MCF 10A (cell line): Measurements from ENCODE around the gene BICD1. TPM values are rescaled to one million over a fixed set of nuclear protein-coding genes. Genes with fewer than 3 reads are reported as not detected.

Experiments used
- BruUV-seq: library from RNA; stranded (reverse); fragments of 400-500 nt; replicated peaks from 2 replicates; lab custom pipeline; 2021; lab: Mats Ljungman, UMichigan
- CTCF ChIA-PET: fragments of 300-600 bp; sonication (Branson Sonifier 250); formaldehyde crosslinking; extraction: SDS; loops from one replicate; lab custom pipeline; 2021; ENCODE audit warnings: antibody characterized with exemption, inconsistent platforms; lab: Yijun Ruan, JAX
- POLR2A ChIA-PET: fragments of 300-600, 350-650 bp; sonication (Branson Sonifier 250); formaldehyde crosslinking; extraction: SDS; loops from one replicate; lab custom pipeline; 2020; ENCODE audit warnings: antibody characterized with exemption, inconsistent platforms; lab: Yijun Ruan, JAX
- DNase-seq: peaks from one replicate; pipeline ENCODE4 v3.0.0-alpha.2; 2018; ENCODE audit not compliant: unreplicated experiment
- H3K27ac Mint-ChIP-seq: one replicate; pipeline ENCODE4 v1.8.0; 2022; ENCODE audit warnings: mild to moderate bottlenecking, low read depth, mixed read lengths; ENCODE audit not compliant: unreplicated experiment
- H3K27me3 Mint-ChIP-seq: one replicate; pipeline ENCODE4 v1.8.0; 2022; ENCODE audit warnings: mixed read lengths; ENCODE audit not compliant: insufficient read depth, unreplicated experiment
- H3K36me3 Mint-ChIP-seq: one replicate; pipeline ENCODE4 v1.8.0; 2022; ENCODE audit warnings: mild to moderate bottlenecking, moderate library complexity, mixed read lengths; ENCODE audit not compliant: insufficient read depth, unreplicated experiment
- H3K4me1 Mint-ChIP-seq: one replicate; pipeline ENCODE4 v1.8.0; 2022; ENCODE audit warnings: mixed read lengths; ENCODE audit not compliant: insufficient read depth, unreplicated experiment
- H3K4me3 Mint-ChIP-seq: one replicate; pipeline ENCODE4 v1.8.0; 2022; ENCODE audit warnings: mild to moderate bottlenecking, moderate library complexity, mixed read lengths; ENCODE audit not compliant: unreplicated experiment
- H3K9me3 Mint-ChIP-seq: one replicate; pipeline ENCODE4 v1.8.0; 2022; ENCODE audit warnings: mixed read lengths; ENCODE audit not compliant: unreplicated experiment
- intact Hi-C: fragments of 100-400 bp; cut with micrococcal nuclease; formaldehyde crosslinking; loops from 2 replicates; pipeline ENCODE4 v1.14.1; 2022
- total RNA-seq: library from RNA; stranded (reverse); gene quantifications from 2 replicates; pipeline ENCODE4 v1.2.3, GENCODE V29; 2022
- TF ChIP-seq, protein P1 (sequence below): fragments of 200-600 bp; IDR thresholded peaks from one replicate; pipeline ENCODE4 v1.8.0; 2022; ENCODE audit warnings: antibody characterized with exemption, mild to moderate bottlenecking; ENCODE audit not compliant: unreplicated experiment

The BICD1 gene
- total RNA-seq, 1 experiment from 2014 or later, result 49.3 TPM

DNA sequence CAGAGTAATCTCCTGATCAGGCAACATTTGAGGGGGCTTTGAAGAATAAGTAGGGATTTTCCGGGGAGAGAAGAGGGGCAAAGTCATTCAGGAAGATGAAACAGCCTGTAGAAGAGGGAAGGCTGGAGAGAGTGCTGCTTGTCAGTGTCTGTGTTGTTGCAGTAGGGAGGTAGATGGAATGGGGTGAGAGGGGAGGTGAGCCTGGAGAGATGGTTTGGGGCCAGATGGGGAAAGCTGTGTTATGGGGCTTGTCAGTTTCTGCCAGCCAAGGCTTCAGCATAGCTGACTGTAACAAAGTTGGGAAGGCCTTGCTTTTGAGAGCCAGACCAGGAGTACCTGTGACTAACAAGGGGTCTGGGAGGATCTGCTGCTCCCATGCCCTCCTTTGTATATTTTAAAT, 18.0 kb downstream of the BICD1 start:
- TF ChIP-seq, protein P1, sequence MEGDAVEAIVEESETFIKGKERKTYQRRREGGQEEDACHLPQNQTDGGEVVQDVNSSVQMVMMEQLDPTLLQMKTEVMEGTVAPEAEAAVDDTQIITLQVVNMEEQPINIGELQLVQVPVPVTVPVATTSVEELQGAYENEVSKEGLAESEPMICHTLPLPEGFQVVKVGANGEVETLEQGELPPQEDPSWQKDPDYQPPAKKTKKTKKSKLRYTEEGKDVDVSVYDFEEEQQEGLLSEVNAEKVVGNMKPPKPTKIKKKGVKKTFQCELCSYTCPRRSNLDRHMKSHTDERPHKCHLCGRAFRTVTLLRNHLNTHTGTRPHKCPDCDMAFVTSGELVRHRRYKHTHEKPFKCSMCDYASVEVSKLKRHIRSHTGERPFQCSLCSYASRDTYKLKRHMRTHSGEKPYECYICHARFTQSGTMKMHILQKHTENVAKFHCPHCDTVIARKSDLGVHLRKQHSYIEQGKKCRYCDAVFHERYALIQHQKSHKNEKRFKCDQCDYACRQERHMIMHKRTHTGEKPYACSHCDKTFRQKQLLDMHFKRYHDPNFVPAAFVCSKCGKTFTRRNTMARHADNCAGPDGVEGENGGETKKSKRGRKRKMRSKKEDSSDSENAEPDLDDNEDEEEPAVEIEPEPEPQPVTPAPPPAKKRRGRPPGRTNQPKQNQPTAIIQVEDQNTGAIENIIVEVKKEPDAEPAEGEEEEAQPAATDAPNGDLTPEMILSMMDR, result no peak
- H3K4me1 Mint-ChIP-seq, result peaks cover 11% of the 10 kb centered on the region
- intact Hi-C loops, result no loop called here
- no peak overlapping the region for H3K4me3 Mint-ChIP-seq
- no peak for DNase-seq
- no peak overlapping the region for H3K27ac Mint-ChIP-seq
- no peaks in the 10 kb centered on the region for H3K27me3 Mint-ChIP-seq
- CTCF ChIA-PET, result interaction anchor here (0.6 kb wide), 1 partner anchor 521 kb away, joined by 3 read pairs; no protein-coding TSS in a partner anchor
- no peaks in the 10 kb centered on the region for H3K9me3 Mint-ChIP-seq
- POLR2A ChIA-PET, result interaction anchor here (1.2 kb wide), 2 partner anchors 7 to 9 kb away, joined by 4 to 5 read pairs; no protein-coding TSS in a partner anchor
- BruUV-seq, result no TSS peak
- H3K36me3 Mint-ChIP-seq, result peaks cover 6% of the 10 kb centered on the region

DNA sequence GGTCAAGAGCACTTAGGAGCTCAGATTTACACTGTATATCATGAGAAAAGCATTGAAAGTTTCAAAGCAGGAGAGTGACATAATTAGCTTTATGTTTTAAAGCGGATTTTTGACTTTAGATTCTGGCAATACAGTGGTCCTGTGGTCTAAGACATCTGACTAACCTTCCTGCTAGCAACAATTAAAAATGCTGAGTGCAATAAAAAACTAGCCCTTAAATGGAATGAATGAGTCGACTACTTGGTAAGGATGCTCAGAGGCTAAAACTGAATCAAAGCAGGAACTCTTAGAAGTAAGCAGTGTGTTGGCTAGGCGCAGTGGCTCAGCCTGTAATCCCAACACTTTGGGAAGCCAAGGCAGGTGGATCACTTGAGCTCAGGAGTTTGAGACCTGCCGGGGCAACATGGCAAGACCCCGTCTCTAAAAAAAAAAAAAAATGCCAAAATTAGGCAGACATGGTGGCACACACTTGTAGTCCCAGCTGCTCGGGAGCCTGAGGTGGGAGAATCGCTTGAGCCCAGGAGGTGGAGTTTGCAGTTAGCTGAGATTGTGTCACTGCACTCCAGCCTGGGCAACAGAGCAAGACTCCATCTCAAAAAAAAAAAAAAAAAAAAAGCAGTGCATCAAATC, 18.9 kb downstream of the BICD1 start:
- no peak for DNase-seq
- Mint-ChIP-seq H3K4me1 (peaks cover 11% of the 10 kb centered on the region), H3K4me3 (no peak overlapping the region), H3K27ac (no peak overlapping the region), H3K36me3 (peaks cover 6% of the 10 kb centered on the region), H3K9me3 (no peaks in the 10 kb centered on the region), H3K27me3 (no peaks in the 10 kb centered on the region)
- BruUV-seq, result no TSS peak
- POLR2A ChIA-PET, result interaction anchor here (1.2 kb wide), 2 partner anchors 8 to 10 kb away, joined by 4 to 5 read pairs; no protein-coding TSS in a partner anchor
- TF ChIP-seq, protein P1, result no peak
- CTCF ChIA-PET, result interaction anchor here (0.6 kb wide), 1 partner anchor 73 kb away, joined by 3 read pairs; no protein-coding TSS in a partner anchor
- intact Hi-C loops, result no loop called here

DNA sequence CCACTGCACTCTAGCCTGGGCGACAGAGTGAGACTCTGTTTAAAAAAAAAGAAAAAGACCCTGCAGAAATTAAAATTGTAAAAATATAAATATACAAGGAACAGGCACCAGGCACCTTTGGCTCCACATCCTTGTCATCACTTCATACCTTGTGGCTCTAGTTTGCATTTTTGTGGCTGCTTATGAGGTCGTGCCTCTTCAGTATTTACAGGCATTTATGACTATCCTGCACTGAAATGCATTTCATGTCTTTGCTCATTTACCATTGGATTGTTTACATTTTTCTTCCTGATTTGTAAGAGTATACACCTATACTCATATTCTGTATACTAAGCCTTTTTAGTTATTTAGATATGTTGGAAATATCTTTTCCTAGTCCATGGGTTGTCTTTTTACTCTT, 20.1 kb downstream of the BICD1 start:
- TF ChIP-seq, protein P1, result no peak
- H3K27ac Mint-ChIP-seq, result no peak overlapping the region
- peaks cover 11% of the 10 kb centered on the region for H3K36me3 Mint-ChIP-seq
- no peak overlapping the region for H3K4me3 Mint-ChIP-seq
- no peaks in the 10 kb centered on the region for H3K9me3 Mint-ChIP-seq
- intact Hi-C loops, result no loop called here
- ChIA-PET CTCF (no interaction called here), POLR2A (no interaction called here)
- H3K4me1 Mint-ChIP-seq, result peaks cover 11% of the 10 kb centered on the region
- BruUV-seq, result no TSS peak
- no peak for DNase-seq
- no peaks in the 10 kb centered on the region for H3K27me3 Mint-ChIP-seq

DNA sequence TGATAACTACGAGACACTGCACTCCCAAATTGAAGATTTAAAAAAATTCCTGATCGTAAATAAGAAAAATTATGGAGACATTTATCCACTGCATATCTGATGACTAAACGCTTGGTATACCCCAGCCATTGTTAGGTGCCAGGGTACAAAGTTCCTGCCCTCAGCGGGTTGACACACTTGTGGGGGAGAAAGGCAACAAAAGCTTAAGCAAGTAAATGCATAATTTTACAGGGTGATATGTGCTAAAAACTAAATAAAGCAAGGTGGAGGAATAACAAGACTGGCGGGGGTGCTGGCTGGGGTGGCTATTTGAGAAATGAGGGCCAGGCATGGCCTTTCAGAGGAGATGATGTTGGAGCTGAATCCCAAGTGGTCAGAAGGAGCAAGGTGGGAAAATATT, 25.0 kb downstream of the BICD1 start:
- Mint-ChIP-seq H3K4me3 (no peak overlapping the region), H3K4me1 (peaks cover 11% of the 10 kb centered on the region)

More for the DNA sequence above, 25.0 kb downstream of the BICD1 start:
- intact Hi-C loops, result no loop called here
- H3K27me3 Mint-ChIP-seq, result no peaks in the 10 kb centered on the region
- no TSS peak for BruUV-seq
- POLR2A ChIA-PET, result no interaction called here
- no peaks in the 10 kb centered on the region for H3K9me3 Mint-ChIP-seq
- H3K27ac Mint-ChIP-seq, result no peak overlapping the region
- H3K36me3 Mint-ChIP-seq, result peaks cover 11% of the 10 kb centered on the region
- CTCF ChIA-PET, result no interaction called here
- DNase-seq, result no peak
- TF ChIP-seq, protein P1, result no peak
